GM19397 (cell line): ENCODE results near the gene SLC6A11.

Experiments used
- ATAC-seq: cut with Tn5 transposase; IDR thresholded peaks from one replicate; pipeline ENCODE4 v1.9.1; 2021; ENCODE audit warnings: mild to moderate bottlenecking, moderate library complexity; ENCODE audit not compliant: unreplicated experiment

Gene SLC6A11

DNA sequence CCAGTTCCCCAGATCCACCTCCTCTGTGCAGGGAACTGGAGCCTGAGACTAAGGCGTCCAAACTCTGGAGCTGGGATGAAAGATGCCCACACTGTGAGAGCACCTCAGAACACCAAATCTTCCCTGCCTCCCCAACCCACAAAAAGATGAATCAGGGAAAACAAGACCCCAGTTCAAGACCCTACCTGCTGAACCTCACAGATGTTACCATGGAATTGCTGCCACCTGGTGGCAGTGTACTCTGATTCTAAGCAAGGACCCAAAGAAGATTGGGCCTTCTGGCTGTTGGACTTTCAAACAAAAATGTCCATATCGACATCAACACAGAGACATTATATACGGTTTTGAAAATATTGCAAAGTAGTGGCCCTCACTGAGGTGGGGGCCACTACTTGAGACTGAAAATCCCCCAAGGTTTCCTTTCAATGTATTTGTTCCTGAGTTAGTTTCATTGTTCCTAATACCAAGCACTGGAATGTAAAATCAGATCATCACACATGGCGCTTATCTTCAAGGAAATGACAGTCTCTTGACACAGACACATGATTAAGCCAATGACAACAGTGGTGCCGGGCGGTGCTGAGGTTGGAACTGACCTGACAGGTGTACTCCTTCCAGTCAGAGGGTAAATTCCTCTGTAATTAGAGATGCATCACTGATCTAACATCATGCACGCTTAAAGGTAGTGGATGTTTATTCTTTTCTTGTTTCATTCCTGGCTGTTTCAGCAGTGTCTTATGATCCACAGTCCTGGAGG, 67.6 kb downstream of the SLC6A11 start:
- ATAC-seq = no peak

DNA sequence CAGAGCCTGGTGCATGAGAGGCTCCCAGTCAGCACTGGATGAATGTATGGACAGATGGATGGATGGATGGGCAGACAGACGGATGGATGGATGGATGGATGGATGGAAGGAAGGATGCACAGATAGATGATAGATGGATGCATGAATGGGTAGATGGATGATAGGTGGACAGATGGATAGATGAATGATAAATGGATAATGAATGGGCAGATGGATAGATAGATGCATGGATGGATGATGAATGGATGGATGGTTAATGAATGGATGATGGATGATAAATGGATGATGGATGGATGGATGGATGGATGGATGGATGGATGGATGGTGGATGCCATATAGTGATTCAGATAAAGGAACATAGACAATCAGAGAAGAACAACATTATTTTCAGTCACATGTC, 71.0 kb downstream of the SLC6A11 start:
- no peak for ATAC-seq

DNA sequence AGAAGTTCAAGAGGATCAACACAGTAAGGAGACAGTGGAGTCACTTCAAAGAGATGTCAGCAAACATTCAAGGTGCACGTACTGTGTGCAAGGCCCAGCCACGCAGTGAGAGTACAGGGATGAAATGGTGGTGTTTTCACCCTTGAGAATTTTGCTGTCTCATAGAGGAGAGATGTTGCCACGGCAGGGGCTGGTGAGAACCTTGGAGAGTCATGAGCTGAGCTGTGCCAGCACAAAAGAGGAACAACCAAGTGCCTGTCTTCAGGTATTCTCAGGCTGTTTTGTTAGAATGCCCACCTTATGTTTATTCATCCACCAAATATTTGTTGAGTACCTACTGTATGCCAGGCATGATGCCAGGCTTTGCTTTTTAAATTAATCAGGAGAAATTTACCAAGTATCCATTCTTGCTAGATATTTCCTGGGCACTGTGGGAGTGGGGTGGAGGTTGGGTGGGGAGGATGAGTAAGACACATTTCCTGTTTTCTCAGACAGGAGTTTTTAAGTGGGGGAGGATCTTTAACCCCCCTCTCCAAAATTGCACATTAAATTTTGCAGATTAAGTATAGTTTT, 72.6 kb downstream of the SLC6A11 start:
- ATAC-seq = no peak

DNA sequence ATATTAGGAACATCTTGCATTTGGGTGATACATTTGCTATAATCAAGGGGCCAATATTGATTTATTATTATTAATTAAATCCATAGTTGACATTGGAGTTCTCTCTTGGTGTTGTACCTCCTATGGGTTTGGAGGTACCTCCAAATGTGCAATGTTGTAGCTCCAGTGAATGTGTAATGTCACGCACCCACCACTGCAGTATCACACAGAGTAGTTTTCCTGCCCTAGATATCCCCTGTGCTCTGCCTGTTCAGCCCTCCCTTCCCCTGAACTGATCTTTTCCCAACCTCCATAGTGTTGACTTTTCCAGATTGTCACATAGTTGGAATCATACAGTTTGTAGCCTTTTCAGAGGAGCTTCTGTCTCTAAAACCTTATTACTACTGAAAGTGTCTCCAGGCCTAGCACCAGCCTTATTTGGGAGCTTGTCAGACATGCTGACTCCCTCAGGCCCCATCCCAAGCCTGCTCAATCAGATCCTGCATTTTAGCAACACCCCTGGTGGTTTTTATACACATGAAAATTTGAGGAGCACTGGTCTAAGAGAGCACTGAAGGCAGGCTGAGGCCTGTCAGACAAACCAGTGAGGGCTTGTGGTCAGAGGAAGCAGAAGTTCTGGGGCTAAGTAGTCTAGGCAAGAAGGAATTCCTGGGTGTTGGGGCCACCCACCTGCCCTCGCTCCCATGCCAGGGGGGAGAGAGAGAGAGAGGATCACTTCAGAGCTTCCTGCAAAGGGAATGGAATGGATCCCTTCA, 73.4 kb downstream of the SLC6A11 start:
- no peak for ATAC-seq

DNA sequence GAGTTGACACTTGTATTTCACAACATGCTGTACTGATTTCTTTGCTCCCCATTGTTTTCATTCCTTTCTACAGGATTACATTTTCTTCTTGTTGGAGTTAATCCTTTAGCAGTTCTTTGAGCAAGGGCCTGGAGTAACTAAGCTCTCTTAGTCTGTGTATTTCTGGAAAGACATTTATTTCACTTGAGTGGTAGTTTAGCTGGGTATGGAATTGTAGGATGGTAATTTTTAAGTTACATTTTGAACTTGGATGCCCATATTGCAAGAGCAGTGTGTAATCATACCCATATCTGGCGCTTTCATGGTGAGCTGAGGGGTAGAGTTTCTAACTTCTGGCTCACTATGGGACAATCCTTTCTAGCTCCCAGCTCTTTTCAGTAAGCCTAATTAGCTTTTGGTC, 74.6 kb downstream of the SLC6A11 start:
- no peak for ATAC-seq

DNA sequence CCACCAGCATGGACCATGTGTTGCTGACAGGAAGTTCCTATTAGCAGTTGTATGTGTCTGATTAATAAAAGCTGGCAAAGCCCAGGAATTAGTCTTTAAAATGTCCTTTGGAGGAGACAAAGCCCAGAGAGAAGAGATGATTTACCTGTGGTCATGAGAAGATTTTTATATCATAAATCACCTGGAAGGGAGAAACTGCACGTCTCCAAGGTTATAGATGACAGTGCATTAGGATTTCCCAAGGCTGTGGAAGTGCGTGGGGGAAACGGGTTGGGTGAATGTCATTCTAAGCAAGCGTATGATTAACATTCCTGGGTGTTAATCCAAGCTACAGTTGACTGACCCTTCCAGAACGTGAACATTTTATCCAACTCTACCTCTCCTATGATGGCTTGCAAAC, 76.6 kb downstream of the SLC6A11 start:
- no peak for ATAC-seq

DNA sequence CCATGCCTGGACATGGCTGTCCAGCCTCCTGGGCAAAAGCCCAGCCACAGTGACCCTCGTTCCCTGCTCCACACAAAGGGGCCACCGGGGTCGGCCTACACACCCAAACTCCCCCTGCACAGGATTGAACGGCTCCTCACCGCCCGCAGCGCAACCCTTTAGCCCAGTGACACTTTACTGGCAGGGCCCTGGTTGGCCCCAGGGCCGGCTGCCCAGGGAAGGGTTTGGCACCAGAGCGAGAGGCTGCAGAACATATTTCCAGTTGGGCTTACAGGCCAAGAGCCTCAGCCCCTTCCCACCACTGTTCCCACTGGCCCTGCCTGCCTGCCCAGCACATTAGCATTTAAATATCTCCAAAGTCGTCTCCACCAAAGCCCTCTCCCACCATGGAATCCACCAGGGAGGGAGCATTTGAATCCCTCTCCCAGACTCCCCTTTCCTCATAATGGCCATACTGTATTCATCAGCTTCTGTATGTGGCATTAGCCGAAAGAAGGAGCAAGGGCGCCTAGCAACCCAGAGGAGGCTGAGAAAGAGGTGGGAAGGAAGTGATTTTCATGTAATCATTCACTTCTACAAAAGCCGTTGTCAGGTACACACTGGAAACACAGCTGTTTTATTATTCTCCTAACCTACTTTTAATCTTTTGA, 85.4 kb downstream of the SLC6A11 start:
- no peak for ATAC-seq

DNA sequence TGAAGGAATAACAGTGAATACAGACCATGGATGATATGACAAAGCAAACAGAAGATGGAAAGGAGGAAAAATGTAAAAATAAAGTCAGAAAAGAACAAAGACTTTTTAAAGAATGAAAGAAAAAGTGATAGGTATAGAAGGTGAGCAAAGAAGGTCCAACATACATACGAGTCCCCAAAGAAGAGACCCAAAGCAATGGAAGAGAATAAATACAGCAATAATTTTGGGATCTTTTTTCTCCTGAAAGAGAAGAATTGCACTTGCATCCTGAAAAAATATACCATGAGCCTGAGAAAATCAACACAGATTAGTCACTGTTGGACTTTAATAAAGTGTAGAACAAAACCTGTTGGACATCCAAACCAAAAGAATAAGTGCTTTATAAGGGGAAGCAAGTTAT, 91.2 kb downstream of the SLC6A11 start:
- no peak for ATAC-seq

DNA sequence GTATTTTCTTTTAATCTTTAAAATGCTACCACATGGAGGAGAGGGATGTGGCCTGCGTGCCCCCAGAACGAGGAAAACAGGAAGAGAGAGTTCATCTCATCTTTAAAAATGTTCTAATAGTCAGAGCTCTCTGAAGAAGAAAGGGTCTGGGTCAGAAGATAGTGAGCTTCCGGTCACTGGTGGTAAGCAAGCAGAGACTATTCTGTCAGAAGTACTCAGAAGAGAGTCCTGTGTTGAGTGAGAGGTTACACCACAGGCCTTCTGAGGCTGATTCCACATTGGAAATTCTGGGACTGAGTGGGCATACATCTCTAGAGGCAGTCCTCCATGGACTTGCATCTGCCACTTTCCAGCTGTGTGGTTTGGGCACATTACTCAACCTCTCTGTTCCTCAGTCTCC, 94.3 kb downstream of the SLC6A11 start:
- no peak for ATAC-seq

DNA sequence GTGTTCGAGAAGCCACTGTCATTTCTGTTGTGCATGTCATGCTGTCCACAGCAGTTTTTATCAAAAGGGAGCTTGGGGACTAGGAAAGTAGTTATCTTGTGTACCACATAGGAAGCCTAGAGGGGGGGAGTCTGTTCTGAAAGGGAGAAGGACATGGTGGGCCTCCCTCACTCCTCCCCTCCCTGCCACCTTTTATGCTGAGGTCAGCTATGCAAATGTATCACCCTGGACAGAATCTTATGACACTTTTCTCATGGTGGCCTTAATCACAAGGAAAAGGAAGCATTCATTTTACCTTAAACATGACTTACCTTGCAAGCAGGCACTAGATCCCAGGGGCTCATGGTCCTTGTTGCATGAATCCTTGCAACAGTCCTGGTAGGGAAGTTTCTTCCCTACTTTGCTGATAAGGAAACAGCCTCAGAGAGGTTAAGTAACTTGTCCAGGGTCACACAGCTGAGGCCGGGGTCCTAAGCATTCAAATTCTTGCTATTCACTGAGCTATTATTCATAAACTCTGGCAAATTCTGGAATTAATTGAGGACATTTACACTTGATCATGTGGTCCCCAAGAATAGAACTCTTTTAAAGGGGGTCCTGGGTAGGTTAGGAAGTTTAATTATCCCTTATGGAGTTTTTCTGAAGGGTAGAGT, 95.4 kb downstream of the SLC6A11 start:
- no peak for ATAC-seq

DNA sequence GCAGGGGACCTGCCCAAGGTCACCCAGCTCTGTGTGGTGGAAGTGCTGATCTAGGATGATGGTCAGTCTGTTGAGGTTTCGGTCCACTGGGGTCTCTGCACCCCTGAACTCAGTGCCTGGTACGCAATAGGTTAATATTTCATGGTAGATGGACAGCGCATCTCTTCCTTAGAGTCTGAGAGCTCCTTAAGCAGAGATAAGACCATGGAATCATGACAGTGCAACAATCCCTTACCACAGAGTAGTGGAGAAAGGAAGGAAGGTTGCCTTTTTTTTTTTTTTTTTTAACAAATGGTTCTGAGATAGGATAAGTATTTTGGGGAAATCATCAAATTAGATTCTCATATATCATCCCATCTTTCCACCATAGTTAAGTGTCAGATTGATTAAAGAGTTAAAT, 96.8 kb downstream of the SLC6A11 start:
- ATAC-seq = no peak

DNA sequence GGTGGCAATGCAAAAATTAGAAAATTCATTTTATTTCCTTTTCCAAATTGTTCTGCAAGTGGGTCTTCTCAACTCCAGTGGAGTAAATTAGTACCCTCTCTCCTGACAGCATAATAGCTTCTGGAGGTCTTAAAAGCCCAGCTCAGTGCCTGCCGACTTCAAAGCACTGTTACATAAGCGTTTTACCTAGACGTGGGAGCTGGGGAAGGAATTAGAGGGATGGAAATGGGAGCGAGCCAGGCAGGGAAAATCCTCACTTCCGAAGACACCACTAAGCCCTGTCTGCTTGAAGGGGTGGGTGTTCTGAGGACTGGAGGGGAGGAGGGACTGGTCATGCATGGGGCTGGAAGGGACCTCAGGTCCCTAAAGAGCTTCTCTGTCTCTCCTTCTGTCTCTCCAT, 99.3 kb downstream of the SLC6A11 start:
- no peak for ATAC-seq

DNA sequence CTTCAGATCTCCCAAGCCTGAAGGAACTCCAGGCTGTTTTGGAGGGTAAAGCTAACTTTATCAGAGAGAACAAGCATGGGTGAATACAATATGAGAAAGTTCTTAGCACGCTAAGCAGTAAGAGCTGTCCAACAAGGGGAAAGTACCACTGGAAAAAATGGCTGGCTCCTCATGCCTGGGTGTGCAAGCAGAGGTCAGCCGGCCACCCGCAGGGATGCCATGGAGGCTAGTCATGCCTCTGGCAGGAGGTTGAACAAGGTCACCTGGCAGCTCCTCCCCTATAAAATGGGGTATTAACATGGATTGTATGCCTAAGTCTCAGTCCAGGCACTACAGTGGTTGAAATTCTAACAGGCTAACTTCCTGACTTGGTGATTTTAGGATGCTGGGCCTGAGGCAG, 101.1 kb downstream of the SLC6A11 start:
- no peak for ATAC-seq

DNA sequence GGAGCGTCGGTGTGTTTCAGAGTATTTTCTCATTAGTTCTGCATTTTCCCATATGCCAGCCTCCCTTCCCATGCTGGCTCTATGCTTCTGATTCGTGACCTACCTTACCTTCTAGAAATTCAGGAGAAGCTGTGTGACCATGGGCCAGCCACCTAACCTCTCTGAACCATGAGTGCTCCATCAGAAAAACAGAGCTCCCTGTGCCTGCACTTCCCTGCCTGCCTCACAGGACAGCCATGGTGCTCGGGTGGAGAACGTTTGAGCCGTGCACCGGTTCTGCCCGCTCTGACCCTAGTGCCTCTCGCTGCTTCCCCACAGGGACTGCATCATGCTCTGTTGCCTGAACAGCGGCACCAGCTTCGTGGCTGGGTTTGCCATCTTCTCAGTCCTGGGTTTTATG, 102.0 kb downstream of the SLC6A11 start:
- no peak for ATAC-seq

DNA sequence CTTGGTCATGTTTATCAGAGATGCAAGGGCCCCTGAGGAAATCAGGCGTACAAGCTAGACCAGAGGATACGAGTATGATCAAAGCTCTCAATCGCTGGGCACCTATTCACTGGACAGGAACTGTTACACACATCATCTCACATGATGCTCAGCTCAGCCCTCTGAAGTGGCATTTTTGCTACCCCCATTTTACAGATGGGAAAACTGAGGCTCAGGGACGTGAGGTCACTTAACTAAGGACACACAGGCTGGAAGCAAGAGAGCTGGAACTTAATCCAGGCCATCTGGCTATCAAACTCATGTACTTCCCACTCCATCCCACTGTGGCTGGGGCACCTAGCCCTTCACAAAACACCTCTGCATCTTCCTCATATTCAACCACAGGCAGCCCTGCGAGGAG, 103.6 kb downstream of the SLC6A11 start:
- ATAC-seq = no peak

DNA sequence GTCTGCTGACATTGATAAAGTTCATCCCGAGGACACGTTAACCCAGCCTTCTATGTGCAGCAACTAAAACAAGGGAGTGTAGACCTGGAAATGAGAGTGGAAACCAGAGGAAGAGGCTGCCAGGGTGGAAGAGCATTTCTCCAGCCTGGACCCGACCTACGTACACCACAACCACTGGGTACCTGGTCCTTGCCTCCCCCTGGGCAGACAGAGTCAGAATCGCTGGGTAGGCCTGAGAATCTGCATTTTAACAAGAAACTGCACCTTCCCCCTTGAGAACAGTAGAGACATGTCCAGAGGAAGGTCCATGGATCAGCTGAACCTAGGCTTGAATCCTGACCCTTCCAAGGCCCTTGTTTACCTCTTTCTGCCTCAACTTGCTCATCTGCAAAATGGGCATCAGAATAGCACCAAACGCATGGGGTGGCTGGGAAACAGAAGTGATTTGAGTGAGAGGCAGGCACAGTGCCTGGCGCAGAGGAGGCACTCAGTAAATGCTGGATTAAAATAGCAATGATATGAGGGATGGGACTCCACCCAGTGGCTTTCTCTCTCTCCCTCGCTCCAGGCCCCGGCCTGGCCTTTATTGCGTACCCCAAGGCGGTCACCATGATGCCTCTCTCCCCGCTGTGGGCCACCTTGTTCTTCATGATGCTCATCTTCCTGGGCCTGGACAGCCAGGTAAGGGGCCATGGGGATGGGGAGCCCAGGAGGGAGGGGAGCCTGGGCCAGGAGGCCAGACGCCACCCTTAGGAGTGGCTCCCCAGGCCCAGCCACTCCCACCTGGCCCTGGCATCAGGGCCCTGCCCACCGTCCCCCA, 109.6 kb downstream of the SLC6A11 start:
- ATAC-seq = no peak

DNA sequence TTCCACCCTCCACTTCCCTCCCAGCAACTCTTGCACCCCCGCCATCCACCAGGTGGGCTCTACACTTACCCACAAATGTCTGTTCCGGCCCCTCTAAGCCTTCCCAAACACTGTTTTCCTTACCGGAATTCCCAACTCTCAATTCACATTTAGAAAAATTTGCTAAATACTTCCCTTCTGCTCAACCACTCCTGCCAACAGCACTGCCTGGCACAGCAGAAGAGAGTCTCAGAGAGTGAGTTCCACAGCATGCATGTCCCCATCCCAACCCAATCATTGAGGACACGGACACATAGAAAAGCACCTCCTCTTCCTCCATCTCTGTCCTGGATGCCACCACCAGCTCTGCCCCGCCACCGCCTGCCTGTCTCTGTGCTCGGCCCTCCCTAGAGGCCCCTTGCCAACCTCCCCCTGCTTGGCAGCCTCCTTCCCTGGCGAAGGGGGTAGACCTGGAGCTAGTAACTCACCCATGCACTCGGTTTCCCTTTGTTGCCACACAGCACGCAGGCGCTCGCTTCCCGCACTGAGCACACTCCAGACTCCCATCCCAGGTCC, 110.3 kb downstream of the SLC6A11 start:
- no peak for ATAC-seq

DNA sequence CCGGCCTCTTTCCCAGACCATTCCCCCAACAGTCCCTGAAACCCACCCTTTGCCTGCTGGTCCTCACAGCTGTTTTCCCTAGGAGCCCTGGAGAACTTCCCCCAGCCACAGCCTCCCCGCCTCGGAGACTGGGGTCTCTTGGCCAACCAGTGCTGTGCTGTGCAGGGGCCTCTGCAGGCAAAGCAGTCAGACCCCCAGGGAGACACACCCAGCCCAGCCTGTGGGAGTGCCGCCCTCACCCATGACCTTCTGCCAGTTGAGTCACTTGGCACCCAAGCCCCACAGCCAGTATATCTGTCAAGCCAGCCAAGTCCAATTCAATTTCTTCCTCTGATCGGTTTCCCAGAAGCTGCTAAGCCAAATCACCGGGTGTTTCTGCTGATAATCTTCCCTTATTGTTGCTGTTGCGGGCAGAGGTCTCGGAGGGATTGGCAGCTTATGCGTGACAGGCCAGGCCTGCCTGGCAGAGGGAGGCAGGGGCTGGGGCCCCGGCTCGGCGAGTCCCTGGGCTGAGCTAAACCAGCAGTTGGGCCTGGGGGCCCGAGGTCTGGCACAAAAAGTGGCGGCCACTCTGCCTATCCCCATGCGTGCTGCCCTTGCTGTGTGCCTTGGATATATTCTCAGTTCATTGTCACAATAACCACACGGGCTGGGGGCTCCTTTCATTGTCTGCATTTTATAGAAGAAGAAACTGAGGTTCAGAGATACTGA, 110.9 kb downstream of the SLC6A11 start:
- ATAC-seq = no peak

DNA sequence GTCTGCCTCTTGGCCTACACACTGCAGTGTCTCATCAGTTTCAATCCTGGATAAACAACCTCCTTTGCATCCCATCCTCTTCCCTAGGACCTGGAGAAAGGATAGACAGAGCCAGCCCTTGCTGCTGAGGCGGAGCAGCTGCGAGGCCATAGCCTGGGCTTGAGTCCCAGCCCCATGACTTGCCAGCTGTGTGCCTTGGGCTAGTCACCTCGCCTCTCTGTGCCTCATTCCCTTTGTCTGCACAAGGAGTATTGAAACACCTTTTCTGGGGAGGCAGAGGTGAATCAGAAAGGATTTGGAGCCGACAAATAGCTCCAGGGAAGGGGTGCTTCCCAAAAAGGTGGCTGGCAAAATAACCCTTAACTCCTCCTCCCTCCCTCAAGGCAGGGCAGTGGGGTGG, 111.5 kb downstream of the SLC6A11 start:
- ATAC-seq = no peak
